SHP77 treated with DMSO at 0.1 percent for 48 hours (cell line): ENCODE data around the gene UFD1.

ENCODE experiments used
- DNase-seq: peaks from one replicate; lab custom pipeline; 2025; lab: John Stamatoyannopoulos, UW

The UFD1 gene

GRCh38 chr22:19470010-19470409 is 9.0 kb downstream of the UFD1 start:
- no peak for DNase-seq

DNA sequence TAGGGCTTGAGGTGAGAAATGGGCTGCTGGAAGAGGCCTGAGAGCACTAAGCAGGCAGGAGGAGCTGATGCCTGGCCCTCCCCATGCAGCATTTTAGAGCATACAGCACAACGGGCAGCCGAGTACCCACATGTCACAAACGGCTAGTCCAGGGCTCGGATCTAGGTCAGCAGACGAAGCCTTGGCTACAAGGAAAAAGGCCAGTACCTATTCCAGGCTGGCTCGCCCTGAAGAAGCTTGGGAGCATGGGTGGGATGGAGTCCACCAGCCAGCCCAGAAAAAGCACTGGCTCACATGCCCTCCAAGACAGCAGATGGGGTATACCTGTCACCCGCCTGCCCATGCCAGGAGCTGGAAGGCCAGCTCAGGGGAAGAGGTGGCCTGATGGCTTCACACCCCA is 9.6 kb downstream of the UFD1 start:
- DNase-seq = no peak

DNA sequence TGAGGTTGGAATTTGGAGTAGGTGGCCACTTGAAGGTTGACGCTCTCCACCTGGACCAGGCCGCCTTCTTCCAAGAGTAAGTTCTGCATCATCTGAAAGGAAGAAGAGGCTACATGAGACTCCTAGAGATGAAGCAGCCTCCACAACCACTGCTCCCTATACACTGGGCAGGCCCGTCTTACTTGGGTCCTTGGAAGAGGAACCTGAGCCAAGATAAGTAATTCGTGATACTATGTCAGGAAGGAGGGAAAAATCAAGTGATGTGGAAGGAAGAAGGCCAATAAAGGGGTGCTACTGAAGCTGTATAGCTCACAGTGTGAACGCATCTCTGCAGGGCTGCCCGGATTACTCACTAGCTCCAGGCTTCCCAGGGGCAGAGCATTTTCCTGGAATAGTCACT is 11.1 kb downstream of the UFD1 start:
- DNase-seq = no peak

- DNase-seq = no peak
Measured at GRCh38 chr22:19466848-19467752, 11.9 kb downstream of the UFD1 start.

DNA sequence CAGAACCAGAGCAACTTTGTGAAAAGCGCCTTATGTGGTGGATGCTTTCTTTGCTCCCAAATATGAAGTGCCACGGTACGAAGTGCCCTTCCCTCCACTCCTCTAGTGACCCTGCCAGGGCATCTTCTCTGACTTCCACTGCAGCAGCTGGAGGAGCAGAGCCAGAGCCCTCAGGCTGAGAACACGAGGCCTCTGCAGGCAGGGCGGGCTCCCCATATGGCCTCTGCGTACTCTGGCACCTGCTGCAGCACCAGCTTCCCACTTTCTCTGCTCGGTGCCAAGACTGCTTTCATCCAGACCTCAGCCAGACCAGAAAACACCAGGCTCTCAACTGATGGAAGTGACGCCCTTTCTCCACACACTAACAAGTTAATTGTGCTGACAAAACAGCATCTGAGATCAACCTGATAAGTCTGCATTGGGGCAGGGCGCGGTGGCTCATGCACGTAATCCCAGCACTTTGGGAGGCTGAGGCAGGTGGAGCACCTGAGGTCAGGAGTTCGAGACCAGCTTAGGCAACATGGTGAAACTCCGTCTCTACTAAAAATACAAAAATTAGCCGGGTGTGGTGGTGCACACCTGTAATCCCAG is 12.8 kb downstream of the UFD1 start:
- no peak for DNase-seq

DNA sequence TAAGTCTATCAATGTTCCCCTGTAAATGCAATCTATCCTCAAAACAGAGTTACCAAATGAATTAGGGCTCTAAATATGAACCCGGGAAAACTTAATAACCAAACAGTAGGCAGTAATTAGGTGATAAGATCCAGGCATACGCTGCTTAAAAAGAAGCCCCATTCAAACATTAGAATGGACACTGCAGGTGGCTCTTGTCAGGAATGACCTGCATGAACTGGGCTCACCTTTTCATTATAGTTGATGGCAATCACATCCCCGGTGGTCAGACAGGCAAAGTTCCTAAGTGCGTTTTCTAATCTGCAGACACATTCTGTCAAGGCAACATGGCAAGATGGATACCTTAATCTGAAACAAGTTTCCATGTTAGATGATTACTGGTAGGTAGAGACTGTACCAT is 14.0 kb downstream of the UFD1 start:
- DNase-seq = no peak

DNA sequence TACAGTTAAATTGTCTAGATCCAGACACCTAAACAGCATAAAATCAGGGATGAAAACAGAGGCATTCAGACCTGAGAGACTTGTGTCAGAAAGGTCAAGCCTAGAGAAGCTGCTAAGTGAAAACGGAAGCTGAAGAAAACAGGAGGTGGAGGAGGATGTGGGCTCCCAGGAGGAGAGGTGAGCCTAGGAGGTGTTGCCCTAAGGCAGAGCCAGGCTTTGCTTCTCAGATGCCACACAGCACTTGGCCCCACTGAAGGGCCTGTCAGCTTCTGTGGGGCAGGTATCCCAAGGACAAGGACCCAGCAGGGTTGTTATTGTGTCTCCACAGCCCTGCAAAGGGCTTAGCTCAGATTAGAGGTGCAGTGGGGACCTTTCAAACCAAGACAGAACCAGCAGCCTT is 14.4 kb downstream of the UFD1 start:
- DNase-seq = no peak

GRCh38 chr22:19463491-19464469 is 15.2 kb downstream of the UFD1 start:
- no peak for DNase-seq

DNA sequence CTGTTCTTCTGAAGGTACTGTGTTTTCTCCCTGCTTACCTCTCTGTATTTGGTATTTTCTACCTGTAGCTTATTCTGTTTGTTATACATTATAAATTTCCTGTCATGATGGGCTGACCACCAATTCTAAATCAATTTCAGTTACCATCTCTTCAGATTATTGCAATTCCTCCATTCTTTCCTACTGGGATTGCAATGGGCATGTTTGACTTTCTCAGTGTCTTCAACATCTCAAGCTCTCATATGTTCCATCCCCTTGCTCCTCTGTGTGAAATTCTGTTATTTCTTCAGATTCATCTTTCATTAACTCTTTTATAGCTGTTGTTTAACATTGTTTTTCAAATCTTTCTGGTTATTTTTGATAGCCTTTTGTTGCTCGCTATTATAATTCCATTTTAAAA is 16.0 kb downstream of the UFD1 start:
- DNase-seq = no peak

DNA sequence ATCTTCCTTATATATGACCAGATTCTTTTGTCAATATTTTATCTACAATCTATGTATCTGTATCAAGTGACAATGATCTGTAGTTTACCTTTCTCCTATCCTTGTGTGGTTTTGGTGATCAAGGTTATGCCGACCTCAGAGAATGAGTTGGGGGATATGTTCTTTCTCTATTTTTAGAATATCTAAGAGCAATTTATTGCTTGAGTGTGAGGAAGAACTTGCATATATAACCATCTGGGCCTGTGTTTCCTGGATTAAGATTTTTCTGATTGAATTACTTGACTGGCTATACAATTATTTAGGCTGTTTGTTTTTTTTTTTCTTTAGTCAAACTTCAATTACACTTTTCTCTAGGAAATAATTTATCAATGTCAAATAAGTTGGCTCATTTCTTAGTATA is 17.5 kb downstream of the UFD1 start:
- DNase-seq = no peak

- no peak for DNase-seq
Measured at GRCh38 chr22:19460036-19460435, 19.0 kb downstream of the UFD1 start.

- DNase-seq = no peak
Measured at GRCh38 chr22:19457828-19458428, 21.1 kb downstream of the UFD1 start.

- no peak for DNase-seq
Measured at GRCh38 chr22:19456541-19456940, 22.5 kb downstream of the UFD1 start.

DNA sequence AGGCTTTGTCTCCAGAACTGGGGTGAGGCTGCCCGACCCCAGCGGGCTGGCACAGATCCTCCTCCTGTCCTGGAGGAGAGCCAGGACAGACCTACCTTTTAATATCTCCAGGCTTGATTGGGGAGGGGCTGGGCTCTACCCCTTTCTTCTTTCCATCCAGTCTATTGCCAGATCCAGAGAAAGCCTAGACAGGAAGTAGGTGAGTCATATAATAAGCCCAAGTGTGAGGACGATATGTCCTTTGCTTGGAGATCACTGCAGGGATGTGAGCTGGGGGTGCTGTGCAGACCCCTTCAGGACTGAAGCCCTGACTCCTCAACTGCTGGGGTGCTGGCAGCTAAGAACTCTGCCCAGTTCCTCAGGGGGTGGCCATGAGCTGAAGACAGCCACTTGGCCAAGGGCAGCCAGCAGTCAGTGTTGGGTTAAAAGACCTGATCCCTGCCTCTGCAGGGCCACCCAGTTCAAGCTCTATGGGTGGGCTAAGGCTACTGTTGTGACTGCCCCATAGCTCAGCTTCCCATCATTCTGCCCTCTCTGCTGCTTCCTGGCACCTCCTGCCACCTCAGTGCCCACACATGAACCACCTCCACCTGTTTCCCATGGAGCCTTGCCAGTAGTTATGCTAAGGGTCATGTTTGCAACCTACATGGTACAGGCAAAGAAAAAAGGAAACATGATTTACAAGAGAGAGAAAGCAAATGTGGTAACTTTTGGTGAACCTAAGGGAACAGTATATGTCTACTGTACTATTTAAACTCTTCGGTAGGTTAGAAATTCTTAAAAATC is 23.2 kb downstream of the UFD1 start:
- no peak for DNase-seq

- no peak for DNase-seq
Measured at GRCh38 chr22:19455033-19455432, 24.0 kb downstream of the UFD1 start.

DNA sequence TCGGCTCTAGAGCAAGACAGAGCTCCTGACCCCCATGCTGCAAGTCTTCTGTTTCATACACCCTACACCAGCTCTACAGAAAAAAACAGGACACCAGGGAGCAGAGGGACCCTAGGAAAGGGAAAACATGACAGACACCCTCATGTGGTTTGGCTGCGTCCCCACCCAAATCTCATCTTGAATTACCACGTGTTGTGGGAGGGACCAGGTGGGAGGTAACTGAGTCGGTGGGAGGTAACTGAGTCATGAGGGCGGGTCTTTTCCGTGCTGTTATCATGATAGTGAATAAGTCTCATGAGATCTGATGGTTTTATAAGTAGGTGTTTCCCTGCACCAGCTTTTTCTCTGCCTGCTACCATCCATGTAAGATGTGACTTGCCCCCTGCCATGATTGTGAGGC is 24.8 kb downstream of the UFD1 start:
- DNase-seq = no peak

GRCh38 chr22:19453718-19454117 is 25.3 kb downstream of the UFD1 start:
- no peak for DNase-seq

- DNase-seq = no peak
Measured at GRCh38 chr22:19451570-19451969, 27.4 kb downstream of the UFD1 start.

- DNase-seq = no peak
Measured at GRCh38 chr22:19450363-19451175, 28.4 kb downstream of the UFD1 start.

DNA sequence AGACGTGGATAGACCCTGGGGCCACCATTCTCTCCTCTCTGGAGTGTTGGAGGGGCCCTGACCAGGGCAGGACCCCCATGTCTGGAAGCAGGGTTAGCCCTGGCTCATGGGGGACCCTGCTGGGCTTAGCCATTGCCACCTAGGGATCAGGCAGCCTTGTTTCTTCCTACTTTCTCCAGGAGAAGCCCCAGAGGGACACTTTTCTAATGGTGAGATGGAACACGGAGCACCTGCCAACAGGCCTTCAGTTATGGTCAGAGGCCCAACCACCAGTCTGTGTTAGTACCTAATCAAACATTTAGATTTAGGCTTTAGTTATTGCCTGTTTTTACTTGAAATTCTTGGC is 29.6 kb downstream of the UFD1 start:
- DNase-seq = no peak
